Mammary epithelial cell (primary cell): Measurements from ENCODE around the gene SMC4.

Experiments
- EZH2 ChIP-seq: IDR thresholded peaks from 2 replicates; pipeline ENCODE4 v1.6.1; 2012; ENCODE audit warnings: low read length, inconsistent platforms, borderline replicate concordance
- TF ChIP-seq, protein P1 (sequence below), 2 donors: IDR thresholded peaks in 1 of 2; conservative IDR thresholded peaks in 1 of 2; 2 replicates each; pipeline ENCODE4 v1.5.1; 2011 to 2012; ENCODE audit warnings: inconsistent platforms in 2 of 2, low read length in 2 of 2, mild to moderate bottlenecking in 2 of 2, control low read depth in 1 of 2, low read depth in 1 of 2; ENCODE audit not compliant: insufficient read depth in 1 of 2; ENCODE audit errors: extremely low read depth in 1 of 2

DNA sequence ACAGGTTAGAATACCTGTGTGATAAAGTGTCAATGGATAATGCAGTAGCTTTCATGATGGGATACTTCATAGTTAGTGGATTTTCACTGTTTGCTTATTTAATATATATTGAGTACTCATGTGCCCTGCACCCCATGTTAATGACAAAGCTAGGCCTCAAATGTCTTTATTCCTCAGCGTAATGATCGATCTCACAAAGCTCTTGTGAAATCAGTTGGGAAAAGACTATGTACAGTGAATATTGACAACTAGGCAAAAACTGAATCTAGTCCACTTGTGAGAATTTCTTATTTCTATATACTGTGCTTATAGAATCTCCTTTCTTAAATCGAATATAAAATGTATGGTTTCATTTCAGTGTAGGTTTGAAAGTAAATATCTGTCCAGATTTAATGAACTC is 17.9 kb downstream of the SMC4 start:
- TF ChIP-seq EZH2: no peak
- TF ChIP-seq, protein P1, sequence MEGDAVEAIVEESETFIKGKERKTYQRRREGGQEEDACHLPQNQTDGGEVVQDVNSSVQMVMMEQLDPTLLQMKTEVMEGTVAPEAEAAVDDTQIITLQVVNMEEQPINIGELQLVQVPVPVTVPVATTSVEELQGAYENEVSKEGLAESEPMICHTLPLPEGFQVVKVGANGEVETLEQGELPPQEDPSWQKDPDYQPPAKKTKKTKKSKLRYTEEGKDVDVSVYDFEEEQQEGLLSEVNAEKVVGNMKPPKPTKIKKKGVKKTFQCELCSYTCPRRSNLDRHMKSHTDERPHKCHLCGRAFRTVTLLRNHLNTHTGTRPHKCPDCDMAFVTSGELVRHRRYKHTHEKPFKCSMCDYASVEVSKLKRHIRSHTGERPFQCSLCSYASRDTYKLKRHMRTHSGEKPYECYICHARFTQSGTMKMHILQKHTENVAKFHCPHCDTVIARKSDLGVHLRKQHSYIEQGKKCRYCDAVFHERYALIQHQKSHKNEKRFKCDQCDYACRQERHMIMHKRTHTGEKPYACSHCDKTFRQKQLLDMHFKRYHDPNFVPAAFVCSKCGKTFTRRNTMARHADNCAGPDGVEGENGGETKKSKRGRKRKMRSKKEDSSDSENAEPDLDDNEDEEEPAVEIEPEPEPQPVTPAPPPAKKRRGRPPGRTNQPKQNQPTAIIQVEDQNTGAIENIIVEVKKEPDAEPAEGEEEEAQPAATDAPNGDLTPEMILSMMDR (conservative IDR thresholded peaks at IDR 0.05 in 1 of 2, IDR thresholded peaks at IDR 0.05 in 1 of 2; ENCODE audit: extremely low read depth in 1 of 2, insufficient read depth in 1 of 2, low read depth in 1 of 2, low read length in 2 of 2): no peak
